Measurements from ENCODE around the gene PCNX1. TPM values are rescaled to one million over a fixed set of nuclear protein-coding genes. Genes with fewer than 3 reads are reported as not detected.
A peak's percentile ranks its signal among the peaks of the same experiment; 100 is the strongest.

The PCNX1 gene
- total RNA-seq, 1 donor: 51.0 TPM

DNA sequence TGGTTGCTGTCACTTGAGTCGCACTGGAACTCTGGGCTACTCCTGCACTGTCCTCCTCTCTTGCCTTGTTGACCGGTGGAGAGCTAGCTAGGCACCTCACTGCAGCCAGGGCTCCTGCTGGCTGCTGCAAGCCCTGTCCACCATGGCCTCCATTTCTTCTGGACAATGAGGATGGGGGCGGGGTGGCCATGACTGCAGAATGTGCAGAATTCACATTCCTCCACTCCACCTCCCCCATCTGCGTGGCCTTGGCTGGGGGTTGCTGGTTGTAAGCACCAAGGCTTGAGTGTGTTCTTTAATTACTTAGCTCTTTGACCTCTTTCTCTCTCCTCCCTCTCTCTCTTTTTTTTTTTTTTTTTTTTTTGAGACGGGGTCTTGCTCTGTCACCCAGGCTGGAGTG is 248.5 kb downstream of the PCNX1 start:
- Histone ChIP-seq H3K27ac (ENCODE audit: low read depth, low read length) (no peak overlapping the region), H2AFZ (ENCODE audit: low read length) (no peak overlapping the region), H3K4me2 (ENCODE audit: insufficient read depth, low read length) (no peak overlapping the region), H3K27me3 (ENCODE audit: insufficient read depth, low read length) (no peaks in the 10 kb centered on the region), H3K9me3 (ENCODE audit: low read depth, low read length) (no peaks in the 10 kb centered on the region), H3K4me1 (ENCODE audit: insufficient read depth, low read length) (no peaks in the 10 kb centered on the region), H3K4me3 (ENCODE audit: insufficient read depth, low read length) (no peak overlapping the region), H3K79me2 (ENCODE audit: insufficient read depth, low read length) (no peaks in the 10 kb centered on the region), H4K20me1 (ENCODE audit: insufficient read depth, low read length) (no peaks in the 10 kb centered on the region), H3K36me3 (ENCODE audit: insufficient read depth, low read length) (no peaks in the 10 kb centered on the region)
- DNase-seq (ENCODE audit: insufficient read length, low spot score, missing footprints): no peak
- TF ChIP-seq, protein P1, sequence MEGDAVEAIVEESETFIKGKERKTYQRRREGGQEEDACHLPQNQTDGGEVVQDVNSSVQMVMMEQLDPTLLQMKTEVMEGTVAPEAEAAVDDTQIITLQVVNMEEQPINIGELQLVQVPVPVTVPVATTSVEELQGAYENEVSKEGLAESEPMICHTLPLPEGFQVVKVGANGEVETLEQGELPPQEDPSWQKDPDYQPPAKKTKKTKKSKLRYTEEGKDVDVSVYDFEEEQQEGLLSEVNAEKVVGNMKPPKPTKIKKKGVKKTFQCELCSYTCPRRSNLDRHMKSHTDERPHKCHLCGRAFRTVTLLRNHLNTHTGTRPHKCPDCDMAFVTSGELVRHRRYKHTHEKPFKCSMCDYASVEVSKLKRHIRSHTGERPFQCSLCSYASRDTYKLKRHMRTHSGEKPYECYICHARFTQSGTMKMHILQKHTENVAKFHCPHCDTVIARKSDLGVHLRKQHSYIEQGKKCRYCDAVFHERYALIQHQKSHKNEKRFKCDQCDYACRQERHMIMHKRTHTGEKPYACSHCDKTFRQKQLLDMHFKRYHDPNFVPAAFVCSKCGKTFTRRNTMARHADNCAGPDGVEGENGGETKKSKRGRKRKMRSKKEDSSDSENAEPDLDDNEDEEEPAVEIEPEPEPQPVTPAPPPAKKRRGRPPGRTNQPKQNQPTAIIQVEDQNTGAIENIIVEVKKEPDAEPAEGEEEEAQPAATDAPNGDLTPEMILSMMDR (IDR thresholded peaks at IDR 0.05; ENCODE audit: extremely low read depth, low read depth, low read length): no peak

DNA sequence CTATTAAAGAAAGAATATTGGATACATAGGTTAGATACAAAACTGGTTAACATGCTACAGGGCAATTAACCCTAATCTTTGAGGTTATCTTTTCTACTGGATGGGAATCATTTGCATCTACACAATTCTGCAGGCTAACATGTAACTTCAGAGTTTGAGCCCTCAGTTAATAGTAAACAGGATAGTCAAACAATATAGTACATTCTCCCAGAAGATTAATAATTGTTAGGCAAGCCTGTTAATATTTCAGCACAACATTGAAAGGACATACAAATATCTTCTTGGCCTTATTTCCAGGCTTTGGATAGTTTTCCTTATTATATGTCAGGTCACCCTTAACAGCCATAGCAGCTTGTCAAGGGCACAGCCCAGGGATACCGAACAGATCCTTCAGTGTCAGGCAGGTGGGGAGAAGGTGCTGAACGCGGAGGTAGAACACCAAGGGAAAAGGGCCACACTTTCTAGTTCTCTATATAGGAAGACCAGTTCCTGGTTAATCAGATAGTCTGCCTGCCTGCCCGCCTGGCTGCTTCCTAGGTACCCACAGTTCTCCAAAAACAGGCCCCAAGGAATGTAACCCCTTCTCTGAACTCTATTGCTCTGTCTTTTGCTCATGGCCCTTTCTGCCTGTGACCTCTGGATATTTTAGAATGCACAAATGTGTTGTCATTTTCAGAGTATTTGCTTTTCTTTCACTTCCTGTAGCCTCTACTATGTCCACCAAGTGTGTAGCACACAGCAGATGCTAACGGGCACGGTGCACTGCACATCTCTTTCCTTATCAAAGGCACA is 256.0 kb downstream of the PCNX1 start:
- TF ChIP-seq, protein P1 (IDR thresholded peaks at IDR 0.05; ENCODE audit: extremely low read depth, low read depth, low read length): no peak
- no peaks in the 10 kb centered on the region for H3K79me2 ChIP-seq (ENCODE audit: insufficient read depth, low read length)
- DNase-seq (ENCODE audit: insufficient read length, low spot score, missing footprints): peak; percentile 51
- H3K4me2 ChIP-seq (ENCODE audit: insufficient read depth, low read length): no peak overlapping the region
- H3K4me3 ChIP-seq (ENCODE audit: insufficient read depth, low read length): no peak overlapping the region
- H3K4me1 ChIP-seq (ENCODE audit: insufficient read depth, low read length): peaks cover 5% of the 10 kb centered on the region
- H2AFZ ChIP-seq (ENCODE audit: low read length): peak overlapping the region; percentile 35
- no peaks in the 10 kb centered on the region for H3K27me3 ChIP-seq (ENCODE audit: insufficient read depth, low read length)
- no peak overlapping the region for H3K27ac ChIP-seq (ENCODE audit: low read depth, low read length)
- H3K36me3 ChIP-seq (ENCODE audit: insufficient read depth, low read length): no peaks in the 10 kb centered on the region
- H4K20me1 ChIP-seq (ENCODE audit: insufficient read depth, low read length): no peaks in the 10 kb centered on the region
- no peaks in the 10 kb centered on the region for H3K9me3 ChIP-seq (ENCODE audit: low read depth, low read length)

DNA sequence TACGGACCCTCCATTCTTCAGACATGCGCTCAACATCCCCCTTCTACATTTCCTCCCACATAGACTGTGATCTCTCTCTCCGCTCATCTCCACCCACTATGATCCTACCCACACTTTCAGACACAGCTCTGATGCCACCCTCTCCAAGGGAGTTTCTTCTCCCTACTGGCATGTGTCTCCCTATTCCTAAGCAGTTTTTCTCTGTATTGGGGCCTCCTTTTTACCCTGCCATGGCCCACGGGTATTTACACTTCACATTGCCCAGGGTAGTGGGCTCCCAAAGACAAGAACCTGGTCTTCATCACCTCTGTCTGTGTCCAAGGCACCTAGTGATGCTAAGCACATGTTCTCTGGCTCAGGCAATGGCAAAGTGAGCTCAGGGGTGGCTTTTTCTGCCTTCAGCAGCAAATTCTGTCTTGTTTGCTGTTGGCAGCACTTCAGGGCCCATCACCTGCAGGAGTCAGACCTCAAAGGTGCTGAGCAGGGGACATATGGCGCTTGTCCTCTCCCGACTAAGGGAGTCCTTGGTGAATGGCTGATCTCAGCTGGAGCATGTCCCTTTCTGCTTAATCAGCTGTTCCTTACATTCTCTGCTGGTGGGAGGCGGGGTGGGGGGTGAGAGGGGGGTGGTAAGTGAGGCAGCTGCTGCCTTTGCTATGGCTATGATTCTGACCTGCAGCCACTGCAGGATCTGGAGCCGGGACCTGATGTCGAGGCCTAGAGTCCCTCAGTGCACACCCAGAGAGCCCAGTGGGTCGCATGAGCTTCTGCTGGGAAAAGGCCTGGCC is 256.8 kb downstream of the PCNX1 start:
- TF ChIP-seq, protein P1 (IDR thresholded peaks at IDR 0.05; ENCODE audit: extremely low read depth, low read depth, low read length): no peak
- DNase-seq (ENCODE audit: insufficient read length, low spot score, missing footprints): no peak
- H3K79me2 ChIP-seq (ENCODE audit: insufficient read depth, low read length): no peaks in the 10 kb centered on the region
- H3K36me3 ChIP-seq (ENCODE audit: insufficient read depth, low read length): no peaks in the 10 kb centered on the region
- H3K27me3 ChIP-seq (ENCODE audit: insufficient read depth, low read length): no peaks in the 10 kb centered on the region
- H3K4me1 ChIP-seq (ENCODE audit: insufficient read depth, low read length): peaks cover 5% of the 10 kb centered on the region
- H3K27ac ChIP-seq (ENCODE audit: low read depth, low read length): no peak overlapping the region
- no peaks in the 10 kb centered on the region for H4K20me1 ChIP-seq (ENCODE audit: insufficient read depth, low read length)
- H2AFZ ChIP-seq (ENCODE audit: low read length): peak overlapping the region; percentile 35
- H3K4me3 ChIP-seq (ENCODE audit: insufficient read depth, low read length): no peak overlapping the region
- H3K4me2 ChIP-seq (ENCODE audit: insufficient read depth, low read length): no peak overlapping the region
- no peaks in the 10 kb centered on the region for H3K9me3 ChIP-seq (ENCODE audit: low read depth, low read length)

Small RNAs within 50 kb of the gene (small RNA-seq; reads per million reads assigned to genes)
- not detected for gene AC005230.1
- gene GTF3AP2: not detected

Other genes starting within 250 kb of the PCNX1 start
- gene MAP3K9, start 97.9 kb upstream of the PCNX1 start, total RNA-seq: under 0.01 TPM in 2 replicates